Measurements from ENCODE around the gene THEM4. TPM values are rescaled to one million over a fixed set of nuclear protein-coding genes. Genes with fewer than 3 reads are reported as not detected.

The THEM4 gene
- total and polyA plus RNA-seq, 12 donors = 20.2 to 36.4 (median 26.8) TPM

DNA sequence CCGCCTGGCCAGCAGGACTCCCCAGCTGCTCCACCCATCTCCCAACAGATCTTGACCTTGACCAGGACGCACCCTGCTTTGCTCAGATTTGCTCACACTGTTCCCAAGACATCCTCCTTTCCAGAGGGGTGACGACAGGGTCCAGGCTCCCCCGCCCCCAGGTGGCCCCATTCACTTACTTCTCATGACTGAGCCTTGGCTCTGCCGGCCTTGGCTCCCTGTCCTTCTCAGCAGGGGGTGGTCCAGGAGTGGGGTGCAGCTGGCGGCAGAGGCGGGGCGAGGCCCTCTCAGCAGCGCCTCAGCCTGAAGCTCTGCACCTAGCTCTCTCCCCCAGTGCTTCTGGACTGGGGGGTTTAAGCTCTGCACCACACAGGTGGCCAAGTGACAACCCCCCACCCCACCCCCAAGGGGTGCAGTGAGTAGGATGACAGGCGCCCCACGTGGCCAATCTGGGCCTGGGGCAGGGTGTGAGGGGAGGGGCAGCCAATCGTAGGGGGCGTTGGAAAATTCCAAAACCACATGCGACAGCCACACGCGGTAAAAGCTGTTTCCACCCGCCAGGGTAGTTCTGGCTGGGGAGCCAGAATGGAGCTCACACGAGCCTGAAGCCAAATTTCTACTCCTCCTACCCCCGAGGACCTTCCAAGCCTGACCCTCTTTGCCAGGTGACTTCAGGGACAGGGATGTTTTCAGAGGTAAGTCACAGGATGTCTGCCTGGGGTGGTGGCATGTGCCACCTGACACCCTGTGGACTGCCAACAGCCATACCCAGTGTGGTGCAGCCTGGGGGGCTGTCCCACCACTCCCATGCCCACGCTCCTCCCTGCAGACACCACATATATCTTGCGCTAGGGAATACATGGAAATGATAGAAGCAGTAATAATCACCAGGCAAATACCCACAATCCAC lies 83.3 kb downstream of the THEM4 start:
- 57 to 69% (median 64%) methylated on average over 8 to 21 of the region's 21 CpGs for WGBS, 4 donors
- Histone ChIP-seq H3K4me3 (no peak overlapping the region), H3K27me3 (no peaks in the 10 kb centered on the region), H3K9me3 (replicated peaks in 1 of 3) (no peaks in the 10 kb centered on the region), H3K27ac (no peak overlapping the region), H3K4me1 (replicated peaks in 1 of 2) (peaks cover 0 to 7% of the 10 kb centered on the region in 2 donors), H3K36me3 (replicated peaks in 1 of 2) (no peaks in the 10 kb centered on the region)
- intact Hi-C loops (cut with DNase I) = no loop called here
- DNase-seq = no peak
- no peak for TF ChIP-seq POLR2A (IDR thresholded peaks at IDR 0.05)
- TF ChIP-seq, protein P1, sequence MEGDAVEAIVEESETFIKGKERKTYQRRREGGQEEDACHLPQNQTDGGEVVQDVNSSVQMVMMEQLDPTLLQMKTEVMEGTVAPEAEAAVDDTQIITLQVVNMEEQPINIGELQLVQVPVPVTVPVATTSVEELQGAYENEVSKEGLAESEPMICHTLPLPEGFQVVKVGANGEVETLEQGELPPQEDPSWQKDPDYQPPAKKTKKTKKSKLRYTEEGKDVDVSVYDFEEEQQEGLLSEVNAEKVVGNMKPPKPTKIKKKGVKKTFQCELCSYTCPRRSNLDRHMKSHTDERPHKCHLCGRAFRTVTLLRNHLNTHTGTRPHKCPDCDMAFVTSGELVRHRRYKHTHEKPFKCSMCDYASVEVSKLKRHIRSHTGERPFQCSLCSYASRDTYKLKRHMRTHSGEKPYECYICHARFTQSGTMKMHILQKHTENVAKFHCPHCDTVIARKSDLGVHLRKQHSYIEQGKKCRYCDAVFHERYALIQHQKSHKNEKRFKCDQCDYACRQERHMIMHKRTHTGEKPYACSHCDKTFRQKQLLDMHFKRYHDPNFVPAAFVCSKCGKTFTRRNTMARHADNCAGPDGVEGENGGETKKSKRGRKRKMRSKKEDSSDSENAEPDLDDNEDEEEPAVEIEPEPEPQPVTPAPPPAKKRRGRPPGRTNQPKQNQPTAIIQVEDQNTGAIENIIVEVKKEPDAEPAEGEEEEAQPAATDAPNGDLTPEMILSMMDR (IDR thresholded peaks at IDR 0.05) = no peak

DNA sequence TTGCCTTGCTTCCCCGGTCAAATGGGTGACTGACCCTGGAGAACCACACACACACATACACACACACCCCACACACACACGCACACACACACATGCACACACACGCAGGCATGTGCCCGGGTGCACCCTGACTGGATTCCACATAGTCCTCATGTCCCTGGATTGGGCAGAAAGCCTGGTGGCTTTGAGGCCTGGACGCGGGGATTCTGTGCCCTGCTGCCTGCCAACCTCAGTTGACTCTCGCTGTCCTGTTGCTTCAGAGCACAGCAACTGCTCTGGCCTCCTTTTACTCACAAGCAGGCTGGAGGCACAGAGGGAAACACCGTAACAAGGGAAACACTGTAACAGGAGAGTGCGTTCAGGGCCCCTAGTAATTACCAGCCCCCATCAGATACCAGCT lies 84.1 kb downstream of the THEM4 start:
- Histone ChIP-seq H3K27me3 (no peaks in the 10 kb centered on the region), H3K4me1 (replicated peaks in 1 of 2) (peaks cover 0 to 10% of the 10 kb centered on the region in 2 donors), H3K27ac (no peak overlapping the region), H3K36me3 (replicated peaks in 1 of 2) (no peaks in the 10 kb centered on the region), H3K4me3 (no peak overlapping the region), H3K9me3 (replicated peaks in 1 of 3) (no peaks in the 10 kb centered on the region)
- TF ChIP-seq, protein P1 (IDR thresholded peaks at IDR 0.05) = no peak
- no peak for TF ChIP-seq POLR2A (IDR thresholded peaks at IDR 0.05)
- WGBS, 4 donors = 54 to 81% (median 74%) methylated on average over 3 to 9 of the region's 9 CpGs
- intact Hi-C loops (cut with DNase I) = no loop called here
- DNase-seq = no peak

Small RNA genes lying within 50 kb of the gene (small RNA-seq; reads per million reads assigned to genes)
- gene RF00019 = 0 reads per million in 2 donors

Other genes starting within 250 kb of the THEM4 start
- gene CELF3, start 192.7 kb downstream of the THEM4 start, total RNA-seq = 1 to 10 TPM in 4 of 9 donors, under 1 TPM in 2, not detected in 3; 0.10 to 9.2 (median 4.5) TPM
- 100 to 1,000 TPM in 1 of 3 donors, 10 to 100 TPM in 1, 1 to 10 TPM in 1; 6.8 to 128 (median 16.1) TPM for gene CELF3, start 192.7 kb downstream of the THEM4 start, polyA plus RNA-seq
- 10 to 100 TPM in 1 of 9 donors, 1 to 10 TPM in 3, under 1 TPM in 1, not detected in 4; 0.44 to 31.3 (median 5.0) TPM for gene RIIAD1, start 188.0 kb downstream of the THEM4 start, total RNA-seq
- 1 to 10 TPM; 2.1 to 7.0 (median 6.1) TPM for gene RIIAD1, start 188.0 kb downstream of the THEM4 start, polyA plus RNA-seq
- gene MRPL9, start 146.0 kb downstream of the THEM4 start, total RNA-seq = 100 to 1,000 TPM in 1 of 9 donors, 10 to 100 TPM in 8; 42.0 to 127 (median 60.3) TPM
- gene MRPL9, start 146.0 kb downstream of the THEM4 start, polyA plus RNA-seq = 100 to 1,000 TPM in 1 of 3 donors, 10 to 100 TPM in 2; 66.4 to 113 (median 91.4) TPM
- gene TDRKH, start 119.0 kb downstream of the THEM4 start, total RNA-seq = 1 to 10 TPM; 4.7 to 8.9 (median 6.1) TPM
- 1 to 10 TPM; 2.1 to 9.1 (median 2.9) TPM for gene TDRKH, start 119.0 kb downstream of the THEM4 start, polyA plus RNA-seq
- under 1 TPM in 3 of 9 donors, not detected in 6; 0.11 to 0.55 (median 0.30) TPM for gene LINGO4, start 104.1 kb downstream of the THEM4 start, total RNA-seq
- gene LINGO4, start 104.1 kb downstream of the THEM4 start, polyA plus RNA-seq = under 1 TPM; 0.20 to 0.56 (median 0.33) TPM
- gene RORC, start 77.7 kb downstream of the THEM4 start, total RNA-seq = 10 to 100 TPM in 1 of 9 donors, 1 to 10 TPM in 6, under 1 TPM in 2; 0.06 to 15.1 (median 3.2) TPM
- 1 to 10 TPM; 1.7 to 6.4 (median 2.2) TPM for gene RORC, start 77.7 kb downstream of the THEM4 start, polyA plus RNA-seq
- under 1 TPM in 4 of 9 donors, not detected in 5; 0.06 to 0.55 (median 0.26) TPM for gene C2CD4D, start 69.7 kb downstream of the THEM4 start, total RNA-seq
- under 1 TPM in 2 of 3 donors, not detected in 1; 0.16 to 0.20 TPM for gene C2CD4D, start 69.7 kb downstream of the THEM4 start, polyA plus RNA-seq
- not detected for gene THEM5, start 55.8 kb downstream of the THEM4 start, total RNA-seq
- gene THEM5, start 55.8 kb downstream of the THEM4 start, polyA plus RNA-seq = not detected
- gene S100A10, start 84.3 kb upstream of the THEM4 start, total RNA-seq = 100 to 1,000 TPM in 5 of 9 donors, 10 to 100 TPM in 4; 24.9 to 463 (median 190) TPM
- gene S100A10, start 84.3 kb upstream of the THEM4 start, polyA plus RNA-seq = 100 to 1,000 TPM; 439 to 860 (median 798) TPM
- 100 to 1,000 TPM in 7 of 9 donors, 10 to 100 TPM in 2; 66.8 to 251 (median 148) TPM for gene S100A11, start 127.5 kb upstream of the THEM4 start, total RNA-seq
- gene S100A11, start 127.5 kb upstream of the THEM4 start, polyA plus RNA-seq = 1,000 to 10,000 TPM in 1 of 3 donors, 100 to 1,000 TPM in 2; 308 to 1,160 (median 987) TPM
- not detected for gene TCHHL1, start 179.6 kb upstream of the THEM4 start, total RNA-seq
- not detected for gene TCHHL1, start 179.6 kb upstream of the THEM4 start, polyA plus RNA-seq
- gene TCHH, start 205.9 kb upstream of the THEM4 start, total RNA-seq = under 1 TPM in 8 of 9 donors, not detected in 1; under 0.01 to 0.30 (median 0.13) TPM
- gene TCHH, start 205.9 kb upstream of the THEM4 start, polyA plus RNA-seq = under 1 TPM; 0.05 to 0.32 (median 0.17) TPM
- not detected for gene RPTN, start 249.7 kb upstream of the THEM4 start, total RNA-seq
- not detected for gene RPTN, start 249.7 kb upstream of the THEM4 start, polyA plus RNA-seq